K562 (cell line): ENCODE results near the gene CCT7. TPM values are rescaled to one million over a fixed set of nuclear protein-coding genes. Genes with fewer than 3 reads are reported as not detected.

Experiments used
- ATAC-seq: fragments of 200-7000 bp; cut with Tn5 transposase; 3 replicates; pipeline ENCODE4 v1.9.1; 2020; ENCODE audit warnings: moderate library complexity
- BruUV-seq: library from RNA; stranded (reverse); fragments of 400-500 nt; replicated peaks from 2 replicates; lab custom pipeline; 2021; lab: Mats Ljungman, UMichigan
- CTCF ChIA-PET: fragments of 300-600 bp; formaldehyde crosslinking; extraction: SDS; loops from one replicate; lab custom pipeline; 2021; ENCODE audit warnings: low intra/inter-chr PET ratio; lab: Yijun Ruan, JAX
- POLR2A ChIA-PET: fragments of 300-600, 350-650 bp; sonication (Branson Sonifier 250); formaldehyde crosslinking; extraction: SDS; loops from one replicate; lab custom pipeline; 2021; ENCODE audit warnings: antibody characterized with exemption, inconsistent platforms; lab: Yijun Ruan, JAX
- DNase-seq, 4 experiments: peaks; one replicate each; pipeline versions ENCODE4 v3.0.0 to v3.0.0-alpha.2; 2011 to 2018; ENCODE audit warnings: low spot score in 3 of 4, mixed read lengths in 3 of 4; ENCODE audit errors: extremely low read depth in 1 of 4
- FAIRE-seq: peaks from 2 replicates; lab custom pipeline; 2011; peaks lifted over from hg19 to GRCh38; lab: Jason Lieb, UNC
- H2AFZ ChIP-seq: 2 replicates; pipeline ENCODE4 v1.6.0; 2011; ENCODE audit warnings: low read depth, low read length, control low read depth, inconsistent platforms
- H3K27ac ChIP-seq: fragments of 200-600 bp; 3 replicates; pipeline ENCODE4 v1.8.0; 2011; ENCODE audit warnings: low read depth, mild to moderate bottlenecking, control low read depth, inconsistent platforms, low read length, moderate library complexity, mixed read lengths; ENCODE audit errors: extremely low read depth
- H3K27me3 ChIP-seq, 2 experiments: fragments of 300-600 bp in 1 of 2; 2 replicates in 1 of 2; 3 replicates in 1 of 2; pipeline versions ENCODE4 v1.6.0 to v1.8.0; 2011; ENCODE audit warnings: inconsistent platforms in 2 of 2, low read length in 2 of 2, mild to moderate bottlenecking in 1 of 2, mixed read lengths in 1 of 2, moderate library complexity in 1 of 2; ENCODE audit not compliant: control insufficient read depth in 2 of 2, insufficient read depth in 2 of 2
- H3K36me3 ChIP-seq: fragments of 300-600 bp; 3 replicates; pipeline ENCODE4 v1.8.0; 2011; ENCODE audit warnings: mild to moderate bottlenecking, low read length, inconsistent platforms; ENCODE audit not compliant: control insufficient read depth, insufficient read depth
- H3K4me1 ChIP-seq, 2 experiments: fragments of 200-600 bp in 1 of 2; replicated peaks in 1 of 2; 2 replicates in 1 of 2; 3 replicates in 1 of 2; pipeline versions ENCODE4 v1.5.1 to v1.8.0; 2011; ENCODE audit warnings: inconsistent platforms in 2 of 2, low read length in 2 of 2, mild to moderate bottlenecking in 1 of 2, mixed read lengths in 1 of 2, moderate library complexity in 1 of 2; ENCODE audit not compliant: control insufficient read depth in 2 of 2, insufficient read depth in 2 of 2
- H3K4me2 ChIP-seq: 2 replicates; pipeline ENCODE4 v1.6.1; 2011; ENCODE audit warnings: low read length, control low read depth, inconsistent platforms, mixed read lengths; ENCODE audit not compliant: insufficient read depth
- H3K4me3 ChIP-seq: fragments of 200-600 bp; sonication (generic), shearing (Covaris generic); 2 replicates; pipeline ENCODE4 v1.5.1; 2016; ENCODE audit warnings: control low read depth, inconsistent platforms
- H3K79me2 ChIP-seq: fragments of 200-600 bp; 3 replicates; pipeline ENCODE4 v1.8.0; 2011; ENCODE audit warnings: low read length, inconsistent platforms; ENCODE audit not compliant: control insufficient read depth, insufficient read depth
- H3K9ac ChIP-seq, 2 experiments: 2 replicates each; pipeline versions ENCODE4 v1.6.0 to v1.6.1; 2011; ENCODE audit warnings: low read depth in 2 of 2, low read length in 2 of 2, control low read depth in 1 of 2, inconsistent platforms in 1 of 2, mild to moderate bottlenecking in 1 of 2, mixed read lengths in 1 of 2; ENCODE audit not compliant: insufficient read depth in 1 of 2
- H3K9me1 ChIP-seq: one replicate; pipeline ENCODE4 v1.6.0; 2011; ENCODE audit warnings: inconsistent platforms, mild to moderate bottlenecking, low read length, moderate library complexity; ENCODE audit not compliant: control insufficient read depth, insufficient read depth
- H3K9me3 ChIP-seq: replicated peaks from 2 replicates; pipeline ENCODE4 v1.5.1; 2011; ENCODE audit warnings: low read depth, low read length, inconsistent platforms; ENCODE audit not compliant: control insufficient read depth, insufficient read depth
- H4K20me1 ChIP-seq: replicated peaks from 2 replicates; pipeline ENCODE4 v1.6.1; 2011; ENCODE audit warnings: low read length, inconsistent platforms, mixed read lengths; ENCODE audit not compliant: control insufficient read depth, insufficient read depth
- CHD4 ChIP-seq: fragments of 200-600 bp; sonication (generic); IDR thresholded peaks from 3 replicates; pipeline ENCODE4 v1.6.1; 2012; ENCODE audit warnings: low read depth, mild to moderate bottlenecking, mixed read lengths, low read length, inconsistent platforms; ENCODE audit not compliant: insufficient read depth, insufficient replicate concordance, poor library complexity, severe bottlenecking
- CLOCK ChIP-seq: fragments of 250-450 bp; sonication (Bioruptor Pico); IDR thresholded peaks from 2 replicates; pipeline ENCODE4 v1.4.0; 2020; ENCODE audit warnings: mild to moderate bottlenecking, moderate library complexity, borderline replicate concordance
- CREBBP ChIP-seq: IDR thresholded peaks from one replicate; pipeline ENCODE4 v1.6.1; 2012; ENCODE audit warnings: low read depth, mild to moderate bottlenecking, control low read depth, inconsistent platforms, low read length
- ELF4 ChIP-seq: fragments of 450-650 bp; formaldehyde crosslinking; IDR thresholded peaks from 2 replicates; pipeline ENCODE4 v1.4.0; 2022; ENCODE audit warnings: missing genetic modification characterization
- HDAC6 ChIP-seq: IDR thresholded peaks from 2 replicates; pipeline ENCODE4 v1.6.1; 2012; ENCODE audit warnings: low read depth, mild to moderate bottlenecking, control low read depth, inconsistent platforms, low read length, moderate library complexity
- KLF10 ChIP-seq: fragments of 250-450 bp; sonication (Bioruptor Pico); IDR thresholded peaks from 2 replicates; pipeline ENCODE4 v1.6.1; 2021; ENCODE audit warnings: matching md5 sums
- PRMT5 ChIP-seq: sonication (generic); formaldehyde crosslinking; IDR thresholded peaks from 2 replicates; pipeline ENCODE4 v1.5.0; 2020; ENCODE audit warnings: missing genetic modification reagents
- PTRF ChIP-seq: fragments of 450-650 bp; IDR thresholded peaks from 2 replicates; pipeline ENCODE4 v1.6.1; 2016; ENCODE audit warnings: mild to moderate bottlenecking, missing genetic modification characterization, missing compliant biosample characterization
- RBFOX2 ChIP-seq: fragments of 200-400 bp; formaldehyde crosslinking; IDR thresholded peaks from 2 replicates; pipeline ENCODE4 v1.6.1; 2017; ENCODE audit warnings: low read depth, mild to moderate bottlenecking, low read length, moderate library complexity
- RNF2 ChIP-seq: sonication (generic); IDR thresholded peaks from 2 replicates; pipeline ENCODE4 v1.6.1; 2016
- TCFL5 ChIP-seq: fragments of 250-450 bp; sonication (Bioruptor Pico); conservative IDR thresholded peaks from 2 replicates; pipeline ENCODE4 v1.6.1; 2021; ENCODE audit warnings: mild to moderate bottlenecking, moderate library complexity, matching md5 sums
- THRAP3 ChIP-seq: fragments of 450-650 bp; IDR thresholded peaks from 2 replicates; pipeline ENCODE4 v1.6.1; 2016; ENCODE audit warnings: mild to moderate bottlenecking, inconsistent platforms, borderline replicate concordance
- ZNF134 ChIP-seq: fragments of 250-450 bp; sonication (Bioruptor Pico); conservative IDR thresholded peaks from 2 replicates; pipeline ENCODE4 v1.4.0; 2020
- ZNF184 ChIP-seq: sonication (generic); formaldehyde crosslinking; IDR thresholded peaks from 2 replicates; pipeline ENCODE4 v1.5.0; 2020; ENCODE audit warnings: missing genetic modification reagents
- ZNF766 ChIP-seq: fragments of 200-800 bp; sonication (Bioruptor generic); conservative IDR thresholded peaks from 2 replicates; pipeline ENCODE4 v1.6.1; 2016; ENCODE audit warnings: missing genetic modification characterization, missing compliant biosample characterization
- WGBS: fragments of 100-300 bp; shearing (Covaris generic); methylation state at CpG from one replicate; pipeline ENCODE4 v1.1.6; 2016; ENCODE audit warnings: low coverage, mixed read lengths; ENCODE audit not compliant: insufficient coverage; ENCODE audit errors: missing lambda C conversion rate; 5-methylcytosine and 5-hydroxymethylcytosine counted together
- in situ Hi-C: fragments of 300-500 bp; cut with MboI; formaldehyde crosslinking; loops from 4 replicates; pipeline ENCODE4 v1.15.0; 2018; ENCODE audit warnings: inconsistent platforms, mixed read lengths
- intact Hi-C: fragments of 100-400 bp; cut with micrococcal nuclease; formaldehyde crosslinking; loops from 2 replicates; pipeline ENCODE4 v1.14.2; 2022
- polyA plus RNA-seq, 8 experiments: library from polyadenylated mRNA; depleted of rRNA in 4 of 8; stranded (reverse) in 5 of 8; unstranded in 3 of 8; fragments of >200 nt; fragmentation: Nextera tagmentation in 2 of 8; fragmentation: Illumina TruSeq in 1 of 8; extraction: Ambion mirVana in 2 of 8; extraction: Trizol in 1 of 8; gene quantifications; 2 replicates each; pipeline versions ENCODE4 v1.2.1 to v1.2.3, GENCODE V29; 2011 to 2014; ENCODE audit warnings: inconsistent platforms in 1 of 8, missing spikeins in 1 of 8
- total RNA-seq, 7 experiments: library from RNA; depleted of rRNA in 6 of 7; stranded (reverse); fragments of >200 nt in 6 of 7; fragmentation: Illumina TruSeq in 2 of 7; extraction: Trizol in 2 of 7; gene quantifications; 2 replicates each; pipeline versions ENCODE4 v1.2.1 to v1.2.3, GENCODE V29; 2011 to 2021; ENCODE audit warnings: low replicate concordance in 1 of 7
- TF ChIP-seq, protein P1 (sequence below), 2 experiments: fragments of 450-650 bp in 1 of 2; IDR thresholded peaks; 2 replicates each; pipeline ENCODE4 v1.6.1; 2011 to 2017; ENCODE audit warnings: low read depth in 2 of 2, antibody characterized with exemption in 1 of 2, borderline replicate concordance in 1 of 2, low read length in 1 of 2, mild to moderate bottlenecking in 1 of 2, mixed read lengths in 1 of 2; ENCODE audit not compliant: control insufficient read depth in 1 of 2
- TF ChIP-seq, protein P2 (sequence below): sonication (generic); formaldehyde crosslinking; IDR thresholded peaks from 2 replicates; pipeline ENCODE4 v1.8.0; 2022; ENCODE audit warnings: missing genetic modification reagents, mild to moderate bottlenecking, borderline replicate concordance

The CCT7 gene
- total and polyA plus RNA-seq, 9 of the 15 experiments (the other 6 are each of a cell fraction or from before 2014, with no cell fraction given) = 326 to 856 (median 638) TPM

DNA sequence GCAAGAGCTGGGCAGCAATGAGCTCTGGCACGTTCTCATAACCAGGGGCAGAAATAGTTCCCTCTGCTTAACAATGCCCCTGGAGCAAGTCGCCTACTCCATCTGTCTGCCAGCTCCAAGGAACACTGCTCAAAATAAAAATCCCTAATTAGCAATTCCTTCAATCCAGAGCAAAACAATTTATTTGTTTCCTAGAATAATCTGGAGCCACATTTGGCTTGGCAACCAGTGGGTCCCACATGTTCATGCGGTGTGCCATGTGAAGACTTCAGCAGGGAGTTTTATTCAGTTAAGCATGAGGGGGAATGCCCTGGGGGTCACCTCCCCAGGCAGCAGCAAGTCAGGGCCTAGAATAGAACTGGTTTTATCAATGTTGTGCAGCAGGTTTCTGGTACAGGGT lies 66.8 kb downstream of the CCT7 start:
- POLR2A ChIA-PET = interaction anchor here (0.6 kb wide), 1 partner anchor 9 kb away, joined by 3 read pairs; no protein-coding TSS in a partner anchor
- Histone ChIP-seq H3K27me3 (peaks cover 6 to 38% of the 10 kb centered on the region in 2 experiments), H3K4me1 (no peaks in the 10 kb centered on the region), H2AFZ (no peak overlapping the region), H3K9me1 (no peaks in the 10 kb centered on the region), H3K4me3 (no peak overlapping the region), H3K79me2 (no peaks in the 10 kb centered on the region), H3K36me3 (no peaks in the 10 kb centered on the region), H3K27ac (no peak overlapping the region), H3K9me3 (no peaks in the 10 kb centered on the region), H3K4me2 (no peak overlapping the region), H4K20me1 (no peaks in the 10 kb centered on the region), H3K9ac (no peak overlapping the region)
- ATAC-seq (no peak), FAIRE-seq (no peak), DNase-seq (no peak)
- BruUV-seq = no TSS peak
- TF ChIP-seq PRMT5 (CRISPR knock-in tag) = no peak
- no peak for TF ChIP-seq ZNF766
- TF ChIP-seq ZNF184 (CRISPR knock-in tag) = no peak
- TF ChIP-seq RNF2 = no peak
- no peak for TF ChIP-seq TCFL5 (CRISPR knock-in tag)
- no peak for TF ChIP-seq RBFOX2
- no peak for TF ChIP-seq HDAC6
- no peak for TF ChIP-seq ELF4 (CRISPR knock-in tag)
- no peak for TF ChIP-seq KLF10 (CRISPR knock-in tag)
- no peak for TF ChIP-seq PTRF (tag)
- no peak for TF ChIP-seq THRAP3
- TF ChIP-seq CHD4 = no peak
- TF ChIP-seq CREBBP = no peak
- no peak for TF ChIP-seq ZNF134
- no peak for TF ChIP-seq CLOCK (CRISPR knock-in tag)
- TF ChIP-seq, protein P1, sequence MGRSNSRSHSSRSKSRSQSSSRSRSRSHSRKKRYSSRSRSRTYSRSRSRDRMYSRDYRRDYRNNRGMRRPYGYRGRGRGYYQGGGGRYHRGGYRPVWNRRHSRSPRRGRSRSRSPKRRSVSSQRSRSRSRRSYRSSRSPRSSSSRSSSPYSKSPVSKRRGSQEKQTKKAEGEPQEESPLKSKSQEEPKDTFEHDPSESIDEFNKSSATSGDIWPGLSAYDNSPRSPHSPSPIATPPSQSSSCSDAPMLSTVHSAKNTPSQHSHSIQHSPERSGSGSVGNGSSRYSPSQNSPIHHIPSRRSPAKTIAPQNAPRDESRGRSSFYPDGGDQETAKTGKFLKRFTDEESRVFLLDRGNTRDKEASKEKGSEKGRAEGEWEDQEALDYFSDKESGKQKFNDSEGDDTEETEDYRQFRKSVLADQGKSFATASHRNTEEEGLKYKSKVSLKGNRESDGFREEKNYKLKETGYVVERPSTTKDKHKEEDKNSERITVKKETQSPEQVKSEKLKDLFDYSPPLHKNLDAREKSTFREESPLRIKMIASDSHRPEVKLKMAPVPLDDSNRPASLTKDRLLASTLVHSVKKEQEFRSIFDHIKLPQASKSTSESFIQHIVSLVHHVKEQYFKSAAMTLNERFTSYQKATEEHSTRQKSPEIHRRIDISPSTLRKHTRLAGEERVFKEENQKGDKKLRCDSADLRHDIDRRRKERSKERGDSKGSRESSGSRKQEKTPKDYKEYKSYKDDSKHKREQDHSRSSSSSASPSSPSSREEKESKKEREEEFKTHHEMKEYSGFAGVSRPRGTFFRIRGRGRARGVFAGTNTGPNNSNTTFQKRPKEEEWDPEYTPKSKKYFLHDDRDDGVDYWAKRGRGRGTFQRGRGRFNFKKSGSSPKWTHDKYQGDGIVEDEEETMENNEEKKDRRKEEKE (IDR thresholded peaks at IDR 0.05; ENCODE audit: borderline replicate concordance in 1 of 2, control insufficient read depth in 1 of 2, low read depth in 2 of 2, low read length in 1 of 2) = no peak
- TF ChIP-seq, protein P2, sequence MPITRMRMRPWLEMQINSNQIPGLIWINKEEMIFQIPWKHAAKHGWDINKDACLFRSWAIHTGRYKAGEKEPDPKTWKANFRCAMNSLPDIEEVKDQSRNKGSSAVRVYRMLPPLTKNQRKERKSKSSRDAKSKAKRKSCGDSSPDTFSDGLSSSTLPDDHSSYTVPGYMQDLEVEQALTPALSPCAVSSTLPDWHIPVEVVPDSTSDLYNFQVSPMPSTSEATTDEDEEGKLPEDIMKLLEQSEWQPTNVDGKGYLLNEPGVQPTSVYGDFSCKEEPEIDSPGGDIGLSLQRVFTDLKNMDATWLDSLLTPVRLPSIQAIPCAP (CRISPR knock-in tag) = no peak
- WGBS = 0% methylated on average over 3 of the region's 3 CpGs
- in situ Hi-C loops (no loop called here), intact Hi-C loops (no loop called here)
- CTCF ChIA-PET = no interaction called here
